ENCODE results near the gene CAMKK1. TPM values are rescaled to one million over a fixed set of nuclear protein-coding genes. Genes with fewer than 3 reads are reported as not detected.

CAMKK1 gene
- total RNA-seq: 3.6 and 3.7 TPM in 2 replicates

DNA sequence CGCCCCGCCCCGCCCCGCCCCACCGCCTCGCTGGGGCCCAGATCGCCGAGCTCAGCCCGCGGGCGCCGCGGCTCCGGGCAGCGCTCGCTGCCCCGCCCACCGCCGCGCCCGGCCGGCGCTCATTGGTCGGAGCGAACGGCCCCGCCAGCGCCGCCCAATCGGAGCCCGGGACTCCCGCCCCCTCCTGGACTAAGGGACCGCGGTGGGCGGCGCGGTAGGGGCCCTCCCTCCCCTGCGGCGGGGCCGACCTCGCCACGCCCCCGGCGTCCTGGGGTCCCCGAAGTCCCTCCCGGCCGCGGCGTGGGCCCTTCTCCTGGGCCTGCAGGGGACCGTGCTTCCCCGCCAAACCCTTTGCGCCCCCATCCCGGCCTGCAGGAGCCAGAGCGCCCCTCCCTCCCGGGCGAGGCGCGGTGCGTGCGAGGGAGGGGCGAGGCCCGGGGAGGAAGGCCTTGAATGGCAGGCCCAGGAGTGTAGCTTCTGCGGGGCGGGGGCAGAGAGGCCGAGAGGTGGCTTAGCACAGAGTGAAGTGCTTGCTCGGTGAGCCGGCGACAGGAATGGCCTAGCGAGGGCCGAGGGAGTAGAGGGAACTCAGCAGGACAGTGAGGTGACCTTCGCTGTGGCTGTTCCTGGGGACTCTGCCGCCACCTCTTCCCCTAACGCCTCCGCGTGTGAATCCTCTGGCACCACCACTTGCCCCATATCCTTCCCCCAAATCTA is at the start of gene CAMKK1:
Gene CAMKK1, minus strand, starts transcription at position 51 of the 717 bp plus-strand sequence. CDS start 7,366 bp downstream, outside the sequence.
- intact Hi-C loops (cut with micrococcal nuclease): loop anchor here (1.0 to 5.0 kb wide), 3 partner anchors 47 to 250 kb away; partner anchors contain the start of genes CYB5D2, EMC6, NCBP3 and TAX1BP3

DNA sequence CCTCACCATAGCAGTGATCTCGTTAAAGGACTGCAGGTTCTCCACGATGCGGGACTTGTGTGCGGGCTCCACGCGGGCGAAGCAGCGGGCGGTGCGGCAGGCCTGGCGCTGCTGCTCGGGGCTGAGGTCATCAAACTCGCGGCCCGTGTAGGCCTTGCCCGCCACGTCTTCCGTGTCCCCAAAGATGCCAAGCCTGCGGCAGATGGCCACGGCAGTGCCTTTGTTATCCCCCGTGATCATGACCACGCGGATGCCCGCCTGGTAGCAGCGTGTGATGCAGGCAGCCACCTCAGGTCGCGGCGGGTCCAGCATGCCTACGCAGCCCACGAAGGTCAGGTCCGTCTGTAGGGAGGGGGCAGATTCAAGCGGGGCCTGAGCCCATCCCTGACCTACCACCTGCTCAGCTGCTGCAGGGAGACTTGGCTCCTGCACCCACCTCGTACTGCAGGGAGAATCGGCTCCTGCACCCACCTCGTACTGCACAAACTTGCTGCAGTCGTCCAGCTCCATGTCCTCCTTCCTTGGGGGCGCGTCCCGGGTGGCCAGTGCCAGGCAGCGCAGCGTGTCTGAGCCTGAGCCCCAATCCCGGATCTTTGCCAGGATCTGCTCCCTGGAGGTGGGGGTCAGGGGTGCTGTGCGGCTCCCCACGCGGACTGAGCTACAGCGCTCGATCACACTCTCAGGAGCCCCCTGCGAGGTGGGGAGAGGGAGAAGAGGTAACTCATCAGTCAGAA is 48.3 kb upstream of the CAMKK1 start:
- intact Hi-C loops (cut with micrococcal nuclease): no loop called here

DNA sequence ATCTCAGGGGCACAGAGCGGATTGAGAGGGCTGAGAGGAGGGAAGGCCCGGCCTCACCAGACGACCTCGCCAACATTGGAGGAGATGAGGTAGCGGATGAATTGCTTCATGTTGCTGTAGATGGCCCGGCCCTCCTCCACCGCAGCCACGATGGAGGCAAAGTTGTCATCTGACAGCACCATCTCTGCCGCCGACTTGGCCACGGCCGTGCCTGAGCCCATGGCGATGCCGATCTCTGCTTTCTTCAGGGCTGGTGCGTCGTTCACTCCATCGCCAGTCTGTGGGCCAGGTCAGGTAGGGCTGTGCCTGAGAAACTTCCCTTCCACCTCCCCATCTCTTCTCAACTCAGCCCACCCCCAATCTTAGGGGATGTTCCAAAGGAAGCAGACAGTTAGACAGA is 44.5 kb upstream of the CAMKK1 start:
- intact Hi-C loops (cut with micrococcal nuclease): no loop called here

DNA sequence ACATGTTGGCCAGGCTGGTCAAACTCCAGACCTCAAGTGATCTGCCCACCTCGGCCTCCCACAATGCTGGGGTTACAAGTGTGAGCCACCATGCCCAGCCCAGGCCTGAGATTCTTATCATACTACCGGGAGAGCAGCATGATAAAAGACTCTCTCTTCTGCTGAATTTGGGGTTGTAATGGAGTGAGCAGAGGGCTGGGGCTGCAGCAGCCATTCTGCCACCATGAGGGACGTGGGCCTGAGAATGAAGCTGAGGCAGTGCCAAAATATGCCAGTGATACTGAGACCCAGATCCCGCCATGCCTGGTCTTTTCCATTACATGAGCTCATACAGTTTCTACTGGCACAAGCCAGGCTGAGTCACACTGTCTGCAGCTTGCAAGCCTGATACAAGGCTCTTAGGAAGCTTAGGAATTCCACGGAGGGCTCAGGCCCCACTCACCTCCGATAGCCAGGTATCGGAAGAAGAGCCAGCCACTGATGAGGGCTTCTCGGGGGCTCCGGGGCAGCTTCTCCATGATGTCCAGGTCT is 43.0 kb upstream of the CAMKK1 start:
- intact Hi-C loops (cut with micrococcal nuclease): no loop called here

DNA sequence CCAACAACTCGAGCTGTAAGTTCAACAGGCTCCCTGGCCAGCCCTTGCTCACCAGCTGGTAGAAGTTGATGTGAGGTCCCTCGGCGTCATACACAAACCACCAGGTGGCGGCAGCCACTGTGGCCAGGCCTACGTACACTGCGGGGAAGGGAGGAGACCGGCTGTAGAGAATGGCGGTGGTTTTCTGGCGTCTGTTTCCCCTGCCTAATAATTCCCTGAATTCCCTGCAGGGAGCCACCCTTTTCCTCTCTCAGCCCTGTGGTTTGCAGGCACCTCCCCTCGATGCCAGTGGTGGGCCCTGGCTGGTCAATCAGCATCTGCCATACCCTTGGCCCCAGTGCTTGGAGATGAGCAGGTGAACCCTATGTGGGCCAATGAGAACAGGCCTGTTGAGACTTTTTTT is 42.3 kb upstream of the CAMKK1 start:
- intact Hi-C loops (cut with micrococcal nuclease): no loop called here

DNA sequence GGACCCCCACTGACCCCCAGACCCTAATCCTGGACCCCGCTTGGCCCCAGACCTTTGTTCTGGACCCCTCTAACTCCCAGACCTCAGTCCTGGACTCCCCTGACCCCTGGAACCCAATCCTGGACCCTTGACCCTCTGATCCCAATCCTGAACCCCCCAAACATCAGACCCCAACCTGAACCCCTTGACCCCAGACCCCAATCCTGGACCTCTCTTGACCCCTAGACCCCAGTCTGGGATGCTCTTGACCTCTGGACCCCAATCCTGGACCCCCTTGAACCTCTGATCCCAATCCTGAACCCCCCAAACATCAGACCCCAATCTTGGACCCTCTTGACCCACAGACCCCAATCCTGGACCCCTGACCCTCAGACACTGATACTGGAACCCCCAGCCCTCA is 36.9 kb upstream of the CAMKK1 start:
- intact Hi-C loops (cut with micrococcal nuclease): no loop called here

DNA sequence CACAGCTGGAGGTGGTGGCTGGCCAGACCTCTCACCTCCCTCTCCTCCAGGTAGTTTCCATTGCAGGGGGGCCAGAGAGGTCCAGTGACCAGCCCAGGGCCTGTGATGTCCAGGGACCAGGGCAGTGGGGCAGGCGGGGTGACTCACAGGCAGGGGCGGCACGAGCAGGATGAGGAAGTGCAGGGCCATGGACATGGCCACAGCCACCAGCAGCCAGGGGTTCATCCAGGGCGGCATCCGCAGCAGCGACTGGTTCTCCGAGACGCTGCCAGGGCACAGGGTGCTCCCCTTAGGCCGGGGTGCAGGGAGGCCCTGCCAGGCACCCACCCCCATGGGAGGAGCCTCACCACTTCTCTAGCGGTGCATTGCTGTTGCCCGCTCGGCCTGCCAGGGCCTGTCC is 36.3 kb upstream of the CAMKK1 start:
- intact Hi-C loops (cut with micrococcal nuclease): no loop called here

DNA sequence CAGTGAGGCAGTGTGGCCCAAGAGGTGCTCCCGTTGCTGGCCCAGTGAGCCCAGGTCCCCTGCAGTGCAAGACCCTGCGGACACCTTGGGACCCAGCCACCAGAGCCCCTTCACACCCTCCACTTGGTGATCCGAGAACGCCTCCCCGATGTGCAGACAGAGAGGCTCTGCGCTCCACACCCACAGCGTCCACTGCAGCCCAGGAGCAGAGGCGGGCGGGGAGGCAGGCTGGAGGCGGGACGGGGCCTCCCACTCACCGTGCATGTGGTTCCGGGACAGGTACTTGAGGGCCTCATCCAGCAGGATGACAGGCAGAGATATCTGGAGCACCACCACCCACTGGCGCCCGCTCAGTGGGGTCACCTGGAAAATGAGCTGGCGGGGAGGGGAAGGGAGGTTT is 35.6 kb upstream of the CAMKK1 start:
- intact Hi-C loops (cut with micrococcal nuclease): no loop called here

DNA sequence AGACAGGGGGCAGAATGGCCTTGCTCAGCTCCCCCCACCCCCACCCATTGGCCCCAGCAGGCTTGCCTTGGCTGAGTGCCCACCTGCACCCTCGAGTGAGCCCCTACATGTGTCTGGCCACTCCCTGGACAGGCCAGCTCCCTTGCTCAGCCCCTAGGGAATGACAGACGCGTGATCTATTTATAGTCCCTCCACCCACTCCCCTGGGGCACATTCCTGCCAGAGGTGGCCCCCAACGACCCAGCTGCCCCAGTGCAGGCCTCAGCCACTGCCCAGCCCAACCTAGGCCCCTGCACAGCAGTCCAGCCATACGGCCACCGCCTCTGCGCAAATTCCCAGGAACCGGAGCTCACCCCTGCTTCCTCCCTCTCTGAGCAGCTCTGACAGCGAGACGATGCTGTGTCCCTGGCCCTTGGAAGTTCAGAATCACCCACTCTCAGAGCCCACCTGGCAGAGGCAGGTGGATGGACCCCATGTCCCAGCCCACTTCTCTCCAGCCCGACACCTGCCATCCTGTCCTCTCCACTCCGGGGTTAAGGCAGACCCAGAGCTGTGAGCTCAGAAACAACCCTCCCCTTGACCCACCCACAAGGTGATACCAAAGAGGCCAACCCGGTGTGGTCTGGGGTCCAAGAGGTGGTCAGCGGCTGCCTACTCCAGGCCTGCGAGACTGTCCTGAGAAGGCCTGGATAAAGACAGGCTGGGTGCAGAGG is 34.9 kb upstream of the CAMKK1 start:
- intact Hi-C loops (cut with micrococcal nuclease): no loop called here

DNA sequence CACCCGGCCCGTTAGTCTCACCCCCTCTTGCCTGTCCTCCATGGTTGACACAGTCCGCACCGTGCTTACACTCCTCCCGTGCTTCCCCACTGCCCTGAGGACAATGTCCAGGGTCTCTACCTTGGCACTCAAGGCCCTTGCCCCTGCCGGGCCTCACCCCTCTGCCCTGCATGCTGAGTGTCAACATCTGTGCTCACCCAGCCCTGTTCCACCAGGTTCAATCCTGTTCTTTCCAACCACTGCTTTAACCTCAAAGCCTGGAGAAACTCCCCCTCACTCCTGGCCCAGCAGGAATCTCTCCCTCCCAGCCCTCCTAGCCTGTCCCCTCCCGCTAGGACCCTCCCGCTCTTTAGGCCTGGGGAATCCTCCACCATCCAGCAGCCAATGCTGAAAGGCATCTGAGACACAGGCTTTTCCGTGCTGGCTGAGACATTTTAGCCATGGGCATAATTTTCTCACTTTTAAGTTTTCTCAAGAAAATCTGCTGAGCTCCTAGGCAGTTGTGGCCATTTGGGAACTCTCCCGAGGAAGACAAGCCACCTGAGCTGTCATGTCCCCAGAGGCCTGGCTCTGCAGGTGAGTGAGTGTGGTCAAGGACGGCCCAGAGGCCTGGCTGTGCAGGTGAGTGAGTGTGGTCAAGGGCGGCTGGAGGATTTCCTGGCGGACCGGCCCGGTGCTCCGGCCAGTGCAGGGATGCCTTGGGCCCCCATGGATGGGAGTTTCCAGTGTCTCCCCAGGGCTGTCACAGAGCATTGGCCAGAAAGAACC is 34.2 kb upstream of the CAMKK1 start:
- intact Hi-C loops (cut with micrococcal nuclease): no loop called here

DNA sequence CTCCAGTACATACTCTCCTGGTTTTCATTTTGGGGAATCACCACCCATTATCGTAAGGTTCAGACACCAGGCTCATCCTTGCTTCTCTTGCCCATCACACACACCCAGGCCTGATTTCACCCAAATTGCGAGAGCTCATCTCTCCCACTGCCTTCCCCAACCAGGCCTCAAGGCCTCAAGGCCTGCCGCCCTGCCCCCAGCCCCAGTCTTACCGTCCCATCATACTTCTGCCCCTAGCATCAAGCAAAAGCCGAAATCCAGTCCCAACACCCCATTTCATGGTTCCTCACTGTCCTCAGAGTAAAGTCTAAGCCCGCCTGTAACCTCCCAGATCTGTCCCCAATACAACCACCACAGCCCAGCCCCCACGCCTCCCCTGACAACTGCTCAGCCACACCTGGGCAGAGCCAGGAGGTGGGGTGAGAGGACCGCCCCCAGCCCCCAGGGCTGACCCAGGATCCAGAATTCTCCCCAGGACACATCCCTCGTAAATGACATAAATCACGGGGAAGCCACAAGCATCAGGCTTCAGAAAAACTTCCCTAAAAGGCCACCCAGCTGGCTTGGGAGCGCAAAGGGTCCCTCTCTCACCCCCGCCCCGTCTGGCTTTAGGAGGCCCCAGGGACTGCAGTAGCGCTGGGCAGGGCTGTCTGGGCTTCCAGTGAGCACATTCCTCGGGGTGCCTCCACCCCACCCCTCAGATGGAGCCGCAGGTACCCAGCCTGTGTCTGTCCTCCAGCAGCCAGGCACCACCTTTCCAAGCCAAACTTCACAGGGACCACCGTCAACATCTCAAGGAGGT is 33.0 kb upstream of the CAMKK1 start:
- intact Hi-C loops (cut with micrococcal nuclease): no loop called here

DNA sequence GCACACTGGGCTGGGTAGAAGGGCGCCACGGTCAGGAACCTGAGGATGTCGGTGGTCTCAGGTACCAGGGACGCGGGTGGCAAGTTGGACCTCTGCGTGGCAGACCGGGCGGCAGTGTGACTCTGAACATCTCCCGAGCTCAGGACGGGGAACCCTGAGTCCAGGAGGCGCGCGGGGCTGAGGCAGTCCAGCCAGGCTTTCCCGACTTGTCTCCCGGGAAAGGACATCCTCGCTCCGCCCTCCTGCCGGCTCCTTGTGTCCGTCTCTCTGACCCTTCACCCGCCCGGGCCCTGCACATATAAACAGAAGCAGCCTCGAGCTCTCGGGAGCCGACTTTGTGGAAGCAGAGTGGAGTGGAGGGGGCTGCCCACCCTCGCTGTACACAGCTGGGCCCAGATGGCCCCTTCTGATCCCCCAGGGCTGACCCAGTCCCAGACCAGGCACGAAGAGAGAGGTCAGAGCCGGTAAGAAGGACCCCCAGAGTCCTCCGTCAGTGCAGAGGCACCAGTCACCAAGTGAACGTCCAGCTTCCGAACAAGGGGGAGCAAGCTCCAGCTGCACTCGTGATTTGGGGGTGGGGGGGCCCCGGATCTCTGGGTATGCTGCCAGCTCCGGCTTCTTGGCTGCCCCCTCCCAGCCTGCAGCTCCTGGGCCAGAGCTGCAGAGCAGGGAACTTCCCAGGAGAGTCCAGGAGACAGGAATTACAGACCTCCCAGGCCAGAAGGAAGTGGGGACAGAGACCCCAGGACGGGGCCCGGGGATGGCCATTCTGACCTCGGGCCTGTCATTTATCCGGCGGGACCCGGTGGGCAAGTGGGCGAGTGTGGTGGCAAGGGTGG is 31.9 kb upstream of the CAMKK1 start:
- intact Hi-C loops (cut with micrococcal nuclease): no loop called here

DNA sequence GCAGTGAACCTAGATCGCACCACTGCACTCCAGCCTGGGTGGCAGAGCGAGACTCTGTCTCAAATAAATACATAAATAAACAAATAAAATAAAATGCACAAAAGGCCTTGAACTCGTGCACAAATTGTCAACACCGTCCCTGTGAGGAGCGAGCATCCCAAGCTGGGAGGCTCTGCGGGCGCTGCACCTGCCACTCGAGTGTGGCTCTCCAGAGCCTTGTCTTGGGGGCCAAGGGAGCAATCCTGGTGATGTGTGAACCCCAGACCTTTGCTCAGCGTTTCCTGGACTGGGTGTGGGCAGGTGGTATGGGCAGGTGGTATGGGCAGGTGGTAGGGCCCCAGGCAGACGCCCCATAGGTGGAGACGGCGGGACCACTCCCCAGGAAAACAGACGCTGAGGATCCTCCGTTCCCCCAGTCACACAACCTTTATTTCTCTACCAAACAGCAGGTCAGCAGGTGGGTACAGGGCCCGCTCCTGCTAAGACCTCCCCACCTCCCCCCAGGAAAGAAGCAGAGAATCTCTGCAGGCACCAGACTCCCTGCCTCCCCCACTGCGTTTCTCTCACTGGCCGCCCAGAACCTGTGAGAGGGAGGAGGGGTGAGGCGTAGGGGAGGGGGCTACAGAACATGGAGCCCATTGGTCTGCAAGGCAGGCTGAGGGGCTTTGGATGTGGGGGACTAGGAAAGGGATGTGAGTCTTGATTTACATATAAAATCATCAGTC is 30.8 kb upstream of the CAMKK1 start:
- intact Hi-C loops (cut with micrococcal nuclease): no loop called here

DNA sequence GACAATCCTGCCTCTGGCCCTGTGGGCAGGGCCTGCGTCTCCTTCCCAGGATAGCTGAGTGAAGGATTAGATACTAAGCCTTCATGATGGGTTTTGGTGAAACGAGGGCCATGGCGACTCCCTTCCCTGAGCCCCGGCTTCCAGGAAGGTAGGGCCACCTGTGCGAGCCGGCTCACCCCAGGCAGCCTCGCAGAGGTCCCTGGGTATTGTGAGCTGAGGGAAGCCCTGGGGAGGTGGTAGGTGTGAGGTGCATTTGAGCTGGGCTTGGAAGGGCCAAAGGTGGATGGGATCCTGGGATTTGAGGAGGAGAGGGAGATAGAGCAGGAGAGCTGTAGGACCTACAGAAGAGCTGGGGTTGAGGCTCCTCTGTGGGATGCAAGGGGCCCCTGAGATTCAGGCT is 29.9 kb upstream of the CAMKK1 start:
- intact Hi-C loops (cut with micrococcal nuclease): no loop called here

DNA sequence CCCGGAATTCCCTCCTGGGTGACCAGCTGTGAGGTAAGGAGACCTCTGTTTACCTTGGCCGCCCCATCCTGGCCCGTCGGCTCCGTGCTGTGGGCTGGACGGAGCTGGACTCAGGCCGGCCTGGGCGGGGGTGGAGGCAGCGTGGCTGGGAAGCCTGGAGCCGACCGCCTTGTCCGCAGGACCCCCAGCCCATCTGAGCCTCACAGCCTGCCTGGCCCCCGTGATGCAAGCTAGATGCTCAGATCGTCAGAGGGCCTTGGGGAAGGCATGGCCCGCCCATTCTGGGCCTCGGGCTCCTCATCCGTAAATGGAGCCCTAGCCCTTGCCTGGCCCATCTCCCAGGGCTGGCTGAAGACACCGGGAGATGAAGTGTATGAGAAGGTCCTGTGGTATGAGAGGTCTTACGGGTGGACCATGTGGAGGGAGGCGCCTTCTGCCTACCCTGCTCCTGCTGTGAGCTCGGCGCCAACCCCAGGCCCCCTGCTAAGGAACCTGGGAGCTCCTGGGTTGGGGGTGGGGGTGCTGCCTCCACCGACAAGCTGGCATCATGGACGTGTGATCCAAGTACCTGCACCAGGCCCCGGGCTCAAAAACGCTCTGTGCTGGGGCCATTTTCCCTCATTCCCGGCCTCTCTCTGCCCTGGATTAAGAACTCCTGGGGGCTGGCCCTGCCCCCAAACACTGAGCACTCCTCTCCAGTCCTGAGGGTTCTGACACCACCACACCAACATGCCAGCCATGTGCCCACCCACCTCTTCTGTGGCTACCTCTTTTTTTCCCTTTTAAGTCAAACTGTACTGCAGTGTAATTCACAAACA is 28.9 kb upstream of the CAMKK1 start:
- intact Hi-C loops (cut with micrococcal nuclease): no loop called here

DNA sequence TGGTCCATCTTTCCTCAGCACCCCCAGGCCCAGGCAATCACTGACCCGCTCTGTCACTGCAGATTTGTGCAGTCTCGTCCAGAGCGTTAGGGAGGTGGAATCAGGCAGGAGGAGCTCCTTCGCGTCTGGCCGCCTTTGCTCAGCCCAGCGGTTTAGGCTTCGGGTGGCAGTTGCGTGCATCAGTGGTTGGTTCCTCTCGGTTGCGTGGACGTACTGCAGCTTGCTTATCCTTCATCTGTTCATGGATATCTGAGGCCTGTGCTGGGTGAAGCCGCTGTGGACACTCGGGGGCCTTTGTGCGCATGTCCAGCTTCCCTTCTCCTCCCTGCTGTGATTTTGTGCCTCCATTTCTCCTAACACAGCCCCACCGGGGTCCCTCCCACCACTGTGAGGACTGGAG is 28.2 kb upstream of the CAMKK1 start:
- intact Hi-C loops (cut with micrococcal nuclease): no loop called here

DNA sequence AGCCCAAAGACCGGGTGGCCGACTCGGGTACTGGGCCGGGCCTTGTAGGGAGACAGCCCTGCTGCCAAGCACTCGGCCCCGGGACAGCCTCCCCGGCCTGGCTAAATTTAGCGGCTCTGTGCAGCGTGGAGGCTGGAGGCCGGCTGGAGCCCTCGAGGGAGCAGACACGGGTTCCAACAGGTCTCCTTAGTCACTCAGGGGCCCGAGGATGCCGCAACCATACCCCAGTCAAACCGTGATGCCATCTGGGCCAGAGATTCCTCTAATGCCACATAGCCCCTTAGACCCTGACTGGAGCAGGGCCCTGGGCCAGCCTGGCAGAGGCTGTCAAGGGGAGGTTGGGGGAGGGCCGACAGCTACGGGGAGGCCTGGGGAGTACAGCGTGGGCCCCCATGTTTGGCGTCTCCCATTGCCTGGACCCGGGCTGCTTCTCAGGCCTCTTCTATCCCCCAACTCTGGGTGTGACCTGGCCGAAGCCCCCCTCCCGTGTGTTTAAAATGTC is 26.3 kb upstream of the CAMKK1 start:
- intact Hi-C loops (cut with micrococcal nuclease): loop anchor here (5.0 kb wide), 1 partner anchor 43 kb away; the partner anchor contains the start of gene ATP2A3
